H1 (cell line): Measurements from ENCODE around the gene CAMKMT. TPM values are rescaled to one million over a fixed set of nuclear protein-coding genes. Genes with fewer than 3 reads are reported as not detected.

Source experiments
- CTCF ChIA-PET: fragments of 300-600 bp; sonication (Branson Sonifier 250); formaldehyde crosslinking; loops from one replicate; lab custom pipeline; 2021; ENCODE audit not compliant: partially characterized antibody; lab: Charles Lee
- POLR2A ChIA-PET: fragments of 300-600 bp; sonication (Branson Sonifier 250); formaldehyde crosslinking; loops from one replicate; lab custom pipeline; 2021; ENCODE audit warnings: inconsistent platforms; ENCODE audit not compliant: partially characterized antibody; lab: Charles Lee
- DNase-seq, 2 experiments: peaks; one replicate each; pipeline versions ENCODE4 v3.0.0 to v3.0.0-alpha.2; 2010 to 2022; ENCODE audit warnings: low spot score in 2 of 2, low read depth in 1 of 2, mixed read lengths in 1 of 2
- FAIRE-seq: peaks from 2 replicates; lab custom pipeline; 2011; peaks lifted over from hg19 to GRCh38; lab: Jason Lieb, UNC
- H2AFZ ChIP-seq: 2 replicates; pipeline ENCODE4 v1.8.1; 2012; ENCODE audit warnings: low read length, inconsistent platforms
- H2AK5ac ChIP-seq: 2 replicates; pipeline ENCODE4 v1.6.1; 2013; ENCODE audit warnings: low read depth, low read length
- H2BK120ac ChIP-seq: replicated peaks from 2 replicates; pipeline ENCODE3; 2013; ENCODE audit warnings: low read depth, low read length, inconsistent platforms
- H2BK12ac ChIP-seq: 2 replicates; pipeline ENCODE4 v1.6.1; 2013; ENCODE audit warnings: low read depth, low read length
- H2BK15ac ChIP-seq: 2 replicates; pipeline ENCODE4 v1.6.1; 2013; ENCODE audit warnings: low read length
- H2BK20ac ChIP-seq: 2 replicates; pipeline ENCODE4 v1.6.1; 2013; ENCODE audit warnings: low read length
- H2BK5ac ChIP-seq: 2 replicates; pipeline ENCODE4 v1.6.1; 2013; ENCODE audit warnings: low read depth, low read length
- H3K14ac ChIP-seq: 2 replicates; pipeline ENCODE4 v1.6.1; 2013; ENCODE audit warnings: inconsistent platforms; ENCODE audit not compliant: insufficient read length
- H3K18ac ChIP-seq: 2 replicates; pipeline ENCODE4 v1.6.1; 2013; ENCODE audit warnings: low read length; ENCODE audit errors: extremely low read depth
- H3K23ac ChIP-seq: 2 replicates; pipeline ENCODE4 v1.6.1; 2013; ENCODE audit warnings: inconsistent platforms; ENCODE audit not compliant: insufficient read length
- H3K23me2 ChIP-seq: 2 replicates; pipeline ENCODE4 v1.6.1; 2013; ENCODE audit warnings: low read depth, low read length
- H3K27ac ChIP-seq: 2 replicates; pipeline ENCODE4 v1.6.1; 2011; ENCODE audit warnings: low read depth, low read length, inconsistent platforms
- H3K27me3 ChIP-seq, 4 experiments: replicated peaks in 1 of 4; 1 replicate in 1 of 4; 2 replicates in 3 of 4; pipeline versions ENCODE4 v1.6.1 to v1.8.1; 2011 to 2013; ENCODE audit warnings: low read length in 3 of 4, mild to moderate bottlenecking in 3 of 4, inconsistent platforms in 2 of 4, mixed read lengths in 2 of 4, moderate library complexity in 1 of 4; ENCODE audit not compliant: control insufficient read depth in 3 of 4, insufficient read depth in 3 of 4; ENCODE audit errors: extremely low read depth in 1 of 4
- H3K36me3 ChIP-seq, 4 experiments: 2 replicates each; pipeline versions ENCODE4 v1.6.1 to v1.8.1; 2011 to 2013; ENCODE audit warnings: mild to moderate bottlenecking in 4 of 4, low read length in 3 of 4, moderate library complexity in 2 of 4, control low read depth in 1 of 4, inconsistent platforms in 1 of 4; ENCODE audit not compliant: insufficient read depth in 4 of 4, control insufficient read depth in 2 of 4
- H3K4ac ChIP-seq: replicated peaks from 2 replicates; pipeline ENCODE3; 2013; ENCODE audit warnings: low read length, low read depth, mixed read lengths, inconsistent platforms; ENCODE audit not compliant: insufficient read length
- H3K4me1 ChIP-seq, 4 experiments: replicated peaks in 1 of 4; 1 replicate in 1 of 4; 2 replicates in 3 of 4; pipeline versions ENCODE4 v1.6.1 to v1.8.1; 2011 to 2013; ENCODE audit warnings: low read length in 3 of 4, inconsistent platforms in 2 of 4, mixed read lengths in 1 of 4; ENCODE audit not compliant: insufficient read depth in 4 of 4, control insufficient read depth in 3 of 4
- H3K4me2 ChIP-seq, 2 experiments: 2 replicates each; pipeline versions ENCODE4 v1.6.1 to v1.8.1; 2011 to 2013; ENCODE audit warnings: low read depth in 2 of 2, low read length in 2 of 2, control low read depth in 1 of 2, inconsistent platforms in 1 of 2, mild to moderate bottlenecking in 1 of 2; ENCODE audit not compliant: insufficient read depth in 1 of 2
- H3K4me3 ChIP-seq, 4 experiments: fragments of 200-600, 300-600 bp in 1 of 4; sonication (generic), shearing (Covaris generic), sonication (Bioruptor Twin) in 1 of 4; 2 replicates each; pipeline versions ENCODE4 v1.5.1 to v1.8.1; 2011 to 2016; ENCODE audit warnings: low read length in 4 of 4, low read depth in 3 of 4, control low read depth in 2 of 4, inconsistent platforms in 2 of 4, mild to moderate bottlenecking in 2 of 4, mixed read lengths in 1 of 4, moderate library complexity in 1 of 4; ENCODE audit not compliant: insufficient read depth in 2 of 4; ENCODE audit errors: extremely low read depth in 1 of 4
- H3K56ac ChIP-seq: replicated peaks from 2 replicates; pipeline ENCODE3; 2013; ENCODE audit warnings: low read depth, mild to moderate bottlenecking, mixed read lengths, low read length, inconsistent platforms; ENCODE audit not compliant: insufficient read length
- H3K79me1 ChIP-seq: 2 replicates; pipeline ENCODE4 v1.6.1; 2013; ENCODE audit warnings: low read depth, low read length, control low read depth
- H3K79me2 ChIP-seq, 2 experiments: 2 replicates each; pipeline versions ENCODE4 v1.6.1 to v1.8.1; 2012 to 2013; ENCODE audit warnings: low read length in 2 of 2, mild to moderate bottlenecking in 2 of 2, inconsistent platforms in 1 of 2; ENCODE audit not compliant: insufficient read depth in 2 of 2, control insufficient read depth in 1 of 2
- H3K9ac ChIP-seq, 4 experiments: replicated peaks in 1 of 4; 1 replicate in 1 of 4; 2 replicates in 3 of 4; pipeline versions ENCODE4 v1.6.1 to v1.8.1; 2011 to 2013; ENCODE audit warnings: low read depth in 3 of 4, low read length in 3 of 4, control low read depth in 2 of 4, mild to moderate bottlenecking in 2 of 4, moderate library complexity in 2 of 4, inconsistent platforms in 1 of 4; ENCODE audit errors: extremely low read depth in 1 of 4
- H3K9me3 ChIP-seq, 2 experiments: 2 replicates each; pipeline versions ENCODE4 v1.6.1 to v1.8.1; 2012 to 2013; ENCODE audit warnings: mild to moderate bottlenecking in 2 of 2, moderate library complexity in 2 of 2, control low read depth in 1 of 2, inconsistent platforms in 1 of 2, low read depth in 1 of 2, low read length in 1 of 2, mixed read lengths in 1 of 2; ENCODE audit not compliant: insufficient read depth in 2 of 2
- H4K20me1 ChIP-seq, 2 experiments: replicated peaks in 1 of 2; 2 replicates each; pipeline versions ENCODE3 to v1.8.1; 2011 to 2013; ENCODE audit warnings: inconsistent platforms in 2 of 2, low read length in 2 of 2, mild to moderate bottlenecking in 1 of 2; ENCODE audit not compliant: insufficient read depth in 2 of 2, control insufficient read depth in 1 of 2
- H4K5ac ChIP-seq: 2 replicates; pipeline ENCODE4 v1.6.1; 2013; ENCODE audit warnings: low read length, low read depth, mixed read lengths, inconsistent platforms; ENCODE audit not compliant: insufficient read length
- H4K8ac ChIP-seq: 2 replicates; pipeline ENCODE4 v1.8.0; 2013; ENCODE audit warnings: mild to moderate bottlenecking, moderate library complexity, low read length, inconsistent platforms; ENCODE audit not compliant: insufficient read depth; ENCODE audit errors: extremely low read depth
- H4K91ac ChIP-seq: replicated peaks from 2 replicates; pipeline ENCODE3; 2013; ENCODE audit warnings: low read length, mixed read lengths, inconsistent platforms; ENCODE audit not compliant: insufficient read length
- BACH1 ChIP-seq: IDR thresholded peaks from 2 replicates; pipeline ENCODE4 v1.6.1; 2012; ENCODE audit warnings: low read length, improper control_type of control experiment
- CBX5 ChIP-seq: fragments of 300-800, 300-1000 bp; sonication (generic); IDR thresholded peaks from 2 replicates; pipeline ENCODE4 v1.7.1; 2016; ENCODE audit warnings: antibody characterized with exemption, low read length, low read depth
- CTBP2 ChIP-seq: IDR thresholded peaks from 2 replicates; pipeline ENCODE4 v1.7.0; 2011; ENCODE audit warnings: borderline replicate concordance, mild to moderate bottlenecking, moderate library complexity, mixed read lengths, low read length; ENCODE audit not compliant: insufficient read depth, insufficient read length
- KDM4A ChIP-seq: IDR thresholded peaks from one replicate; pipeline ENCODE4 v1.7.1; 2012; ENCODE audit warnings: low read depth, mild to moderate bottlenecking, moderate library complexity, low read length, inconsistent platforms; ENCODE audit not compliant: severe bottlenecking
- POLR2A ChIP-seq, 2 experiments: IDR thresholded peaks; 1 replicate in 1 of 2; 2 replicates in 1 of 2; pipeline ENCODE4 v1.6.1; 2011; ENCODE audit warnings: low read depth in 2 of 2, low read length in 2 of 2, mild to moderate bottlenecking in 2 of 2; ENCODE audit errors: control extremely low read depth in 1 of 2
- POU5F1 ChIP-seq: IDR thresholded peaks from 2 replicates; pipeline ENCODE4 v1.6.1; 2011; ENCODE audit warnings: low read depth, mild to moderate bottlenecking, low read length, moderate library complexity
- RNF2 ChIP-seq: fragments of 200-900, 300-1000 bp; sonication (generic); IDR thresholded peaks from 2 replicates; pipeline ENCODE4 v1.7.1; 2016; ENCODE audit warnings: borderline replicate concordance, low read depth, mild to moderate bottlenecking, antibody characterized with exemption, low read length; ENCODE audit not compliant: poor library complexity, severe bottlenecking; ENCODE audit errors: missing control alignments
- WGBS, 2 experiments: shearing (Covaris generic) in 1 of 2; methylation state at CpG; one replicate each; pipeline versions ENCODE4 v1.1.6 to v1.1.7; 2013 to 2015; ENCODE audit warnings: low lambda C conversion rate in 2 of 2, mixed read lengths in 2 of 2, inconsistent platforms in 1 of 2, low coverage in 1 of 2, missing lambda C conversion rate in 1 of 2; ENCODE audit not compliant: insufficient replicate concordance in 2 of 2, insufficient coverage in 1 of 2, insufficient read length in 1 of 2; ENCODE audit errors: extremely low coverage in 1 of 2, missing lambda C conversion rate in 1 of 2; 5-methylcytosine and 5-hydroxymethylcytosine counted together
- polyA plus RNA-seq, 7 experiments: library from polyadenylated mRNA; depleted of rRNA in 3 of 7; stranded (reverse) in 5 of 7; unstranded in 2 of 7; fragments of >200 nt in 5 of 7; fragments of 200-250 nt in 2 of 7; gene quantifications; 1 replicate in 5 of 7; 2 replicates in 1 of 7; 4 replicates in 1 of 7; pipeline versions ENCODE4 v1.2.1 to v1.2.3, GENCODE V29; 2011 to 2013; ENCODE audit warnings: missing spikeins in 2 of 7, mixed read lengths in 2 of 7
- total RNA-seq: library from RNA; stranded (reverse); fragmentation: NEBNext Ultra II Directional; extraction: Animal tissue kit (Norgen Biotek cat#: 25700); gene quantifications from 2 replicates; pipeline ENCODE4 v1.2.1, GENCODE V29; 2021
- TF ChIP-seq, protein P1 (sequence below): IDR thresholded peaks from 2 replicates; pipeline ENCODE4 v1.6.1; 2012; ENCODE audit warnings: inconsistent platforms
- TF ChIP-seq, protein P2 (sequence below): IDR thresholded peaks from 2 replicates; pipeline ENCODE4 v1.6.1; 2011; ENCODE audit warnings: low read length, improper control_type of control experiment
- TF ChIP-seq, protein P3 (sequence below): IDR thresholded peaks from 2 replicates; pipeline ENCODE4 v1.6.1; 2012; ENCODE audit warnings: low read length, inconsistent platforms

CAMKMT gene
- total and polyA plus RNA-seq, 2 of the 8 experiments (the other 6 are each of a cell fraction or from before 2014, with no cell fraction given), result 14.7 to 22.4 TPM

DNA sequence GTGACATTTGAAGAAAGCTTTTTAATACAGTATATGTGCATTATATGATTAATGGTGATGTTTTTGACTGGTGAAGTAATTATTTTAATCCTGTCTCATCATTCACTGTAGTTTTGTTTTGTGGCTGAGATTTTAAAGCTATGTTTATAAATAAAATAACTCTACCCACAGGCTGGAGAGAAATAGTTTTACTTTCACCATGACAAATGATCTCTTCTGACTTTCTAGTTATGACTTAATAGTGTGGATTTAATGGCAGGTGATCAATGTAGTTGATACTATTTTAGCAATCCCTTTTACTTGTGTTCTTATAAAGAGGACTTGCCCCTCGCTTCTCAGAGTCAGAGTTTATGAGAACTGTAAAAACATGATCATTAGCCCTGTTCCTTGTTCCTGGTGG lies 290.2 kb downstream of the CAMKMT start:
- Histone ChIP-seq H3K4me1 (peaks cover 0 to 12% (median 7%) of the 10 kb centered on the region in 4 experiments; a peak in 3 of 7 replicates), H2AFZ (no peak overlapping the region), H3K4me2 (no peak overlapping the region), H3K23me2 (no peaks in the 10 kb centered on the region), H2BK15ac (no peak overlapping the region), H3K56ac (no peak overlapping the region), H3K27ac (peak overlapping the region; percentile 11; the same call in 1 of the 2 replicates), H2BK5ac (0 out of 2 replicates have a peak overlapping the region, but pooled peaks have one; percentile 22), H3K18ac (no peak overlapping the region), H4K8ac (no peak overlapping the region), H3K23ac (no peak overlapping the region), H3K79me1 (no peaks in the 10 kb centered on the region), H3K14ac (no peak overlapping the region), H4K91ac (no peak overlapping the region), H2BK120ac (no peak overlapping the region), H3K27me3 (no peaks in the 10 kb centered on the region), H3K4ac (no peak overlapping the region), H3K9me3 (no peaks in the 10 kb centered on the region), H2AK5ac (no peak overlapping the region), H2BK12ac (peak overlapping the region; percentile 86), H2BK20ac (no peak overlapping the region), H3K36me3 (no peaks in the 10 kb centered on the region), H3K9ac (no peak overlapping the region), H3K79me2 (no peaks in the 10 kb centered on the region), H3K4me3 (no peak overlapping the region), H4K20me1 (no peaks in the 10 kb centered on the region), H4K5ac (no peak overlapping the region)
- no peak for DNase-seq
- WGBS, 2 experiments, result 95% methylated on average over 1 of the region's 1 CpG; no CpG with 5 or more reads in 1 of the 2 experiments
- no peak for FAIRE-seq
- POLR2A ChIA-PET, result no interaction called here
- CTCF ChIA-PET, result interaction anchor here (1.4 to 1.8 kb wide), 2 partner anchors 16 to 172 kb away, joined by 4 to 7 read pairs; no protein-coding TSS in a partner anchor
- TF ChIP-seq POLR2A (IDR thresholded peaks at IDR 0.05; ENCODE audit: control extremely low read depth in 1 of 2, low read depth in 2 of 2, low read length in 2 of 2) (no peak), CTBP2 (no peak), POU5F1 (no peak), CBX5 (no peak), RNF2 (no peak), BACH1 (no peak), KDM4A (no peak)
- TF ChIP-seq, protein P1, sequence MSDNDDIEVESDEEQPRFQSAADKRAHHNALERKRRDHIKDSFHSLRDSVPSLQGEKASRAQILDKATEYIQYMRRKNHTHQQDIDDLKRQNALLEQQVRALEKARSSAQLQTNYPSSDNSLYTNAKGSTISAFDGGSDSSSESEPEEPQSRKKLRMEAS, result no peak
- TF ChIP-seq, protein P2, sequence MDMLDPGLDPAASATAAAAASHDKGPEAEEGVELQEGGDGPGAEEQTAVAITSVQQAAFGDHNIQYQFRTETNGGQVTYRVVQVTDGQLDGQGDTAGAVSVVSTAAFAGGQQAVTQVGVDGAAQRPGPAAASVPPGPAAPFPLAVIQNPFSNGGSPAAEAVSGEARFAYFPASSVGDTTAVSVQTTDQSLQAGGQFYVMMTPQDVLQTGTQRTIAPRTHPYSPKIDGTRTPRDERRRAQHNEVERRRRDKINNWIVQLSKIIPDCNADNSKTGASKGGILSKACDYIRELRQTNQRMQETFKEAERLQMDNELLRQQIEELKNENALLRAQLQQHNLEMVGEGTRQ, result no peak
- TF ChIP-seq, protein P3, sequence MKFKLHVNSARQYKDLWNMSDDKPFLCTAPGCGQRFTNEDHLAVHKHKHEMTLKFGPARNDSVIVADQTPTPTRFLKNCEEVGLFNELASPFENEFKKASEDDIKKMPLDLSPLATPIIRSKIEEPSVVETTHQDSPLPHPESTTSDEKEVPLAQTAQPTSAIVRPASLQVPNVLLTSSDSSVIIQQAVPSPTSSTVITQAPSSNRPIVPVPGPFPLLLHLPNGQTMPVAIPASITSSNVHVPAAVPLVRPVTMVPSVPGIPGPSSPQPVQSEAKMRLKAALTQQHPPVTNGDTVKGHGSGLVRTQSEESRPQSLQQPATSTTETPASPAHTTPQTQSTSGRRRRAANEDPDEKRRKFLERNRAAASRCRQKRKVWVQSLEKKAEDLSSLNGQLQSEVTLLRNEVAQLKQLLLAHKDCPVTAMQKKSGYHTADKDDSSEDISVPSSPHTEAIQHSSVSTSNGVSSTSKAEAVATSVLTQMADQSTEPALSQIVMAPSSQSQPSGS, result no peak
